ENCODE data around the gene SLC39A3. TPM values are rescaled to one million over a fixed set of nuclear protein-coding genes. Genes with fewer than 3 reads are reported as not detected.

SLC39A3 gene
- total RNA-seq, 1 experiment from 2014 or later = 39.1 TPM

GRCh38 chr19:2723747-2724146, 16.1 kb downstream of the SLC39A3 start:
- H3K27ac ChIP-seq (ENCODE audit: low read depth, low read length) = peak overlapping the region; percentile 53; the same call in 1 of the 2 replicates
- H3K4me3 ChIP-seq (replicated peaks in 1 of 2; ENCODE audit: low read depth in 1 of 2, low read length in 2 of 2) = no peak overlapping the region
- no TSS peak for BruUV-seq (replicated peaks)
- H4K20me1 ChIP-seq (ENCODE audit: insufficient read depth) = no peaks in the 10 kb centered on the region
- ChIA-PET RAD21 (ENCODE audit: low non-redundant PET in 1 of 2, low total read pairs in 2 of 2, uncharacterized antibody in 2 of 2, unreplicated experiment in 2 of 2) (no interaction called here), POLR2A (no interaction called here), CTCF (no interaction called here)
- TF ChIP-seq ATF3 (IDR thresholded peaks at IDR 0.05) (no peak), REST (IDR thresholded peaks at IDR 0.05; ENCODE audit: low read depth) (no peak), SP1 (IDR thresholded peaks at IDR 0.05; ENCODE audit: low read depth) (no peak), EZH2phosphoT487 (IDR thresholded peaks at IDR 0.05; ENCODE audit: borderline replicate concordance) (no peak), SIN3A (IDR thresholded peaks at IDR 0.05; ENCODE audit: low read depth) (no peak)
- peak overlapping the region; percentile 41 for H3K9ac ChIP-seq (ENCODE audit: low read length)
- intact Hi-C loops (cut with micrococcal nuclease) = no loop called here
- H3K9me3 ChIP-seq (ENCODE audit: control insufficient read depth in 1 of 2, insufficient read depth in 1 of 2, low read depth in 1 of 2, low read length in 2 of 2) = no peaks in the 10 kb centered on the region
- no peaks in the 10 kb centered on the region for H3K27me3 ChIP-seq (ENCODE audit: insufficient read depth, low read length)
- no peaks in the 10 kb centered on the region for H3K9me2 ChIP-seq (ENCODE audit: insufficient read depth)
- ATAC-seq = no peak
- peaks cover 11% of the 10 kb centered on the region; the same call in 1 of the 2 replicates for H3K79me2 ChIP-seq (ENCODE audit: insufficient read depth, low read length)
- peaks cover 21 to 41% of the 10 kb centered on the region in 2 experiments for H3K4me1 ChIP-seq (ENCODE audit: control insufficient read depth in 1 of 2, insufficient read depth in 2 of 2, low read length in 2 of 2)
- H2AFZ ChIP-seq (ENCODE audit: low read depth, low read length, poor library complexity, severe bottlenecking) = no peak overlapping the region
- peak overlapping the region; percentile 81 for H3K4me2 ChIP-seq (ENCODE audit: low read length)
- no peaks in the 10 kb centered on the region for H3K36me3 ChIP-seq (ENCODE audit: control insufficient read depth in 1 of 2, insufficient read depth in 2 of 2, low read length in 2 of 2)
- DNase-seq (ENCODE audit: low read depth, low spot score) = no peak

- ChIA-PET RAD21 (ENCODE audit: low non-redundant PET in 1 of 2, low total read pairs in 2 of 2, uncharacterized antibody in 2 of 2, unreplicated experiment in 2 of 2) (no interaction called here), POLR2A (interaction anchor here (0.9 kb wide), 2 partner anchors 16 to 338 kb away, joined by 3 to 4 read pairs; partner anchors contain the start of gene SLC39A3), CTCF (interaction anchor here (0.6 kb wide), 1 partner anchor 30 kb away, joined by 3 read pairs; no protein-coding TSS in a partner anchor)
- TF ChIP-seq ZFX (IDR thresholded peaks at IDR 0.05) (0 out of 2 replicates have a peak, but pooled peaks have one; percentile 2), SRF (IDR thresholded peaks at IDR 0.05; ENCODE audit: low read depth) (no peak)
- Histone ChIP-seq H3K4me2 (ENCODE audit: low read length) (peak overlapping the region; percentile 81), H3K36me3 (ENCODE audit: control insufficient read depth in 1 of 2, insufficient read depth in 2 of 2, low read length in 2 of 2) (no peaks in the 10 kb centered on the region), H3K27ac (ENCODE audit: low read depth, low read length) (peak overlapping the region; percentile 53; the same call in 1 of the 2 replicates), H3K79me2 (ENCODE audit: insufficient read depth, low read length) (peaks cover 11% of the 10 kb centered on the region; the same call in 1 of the 2 replicates), H3K9me3 (ENCODE audit: control insufficient read depth in 1 of 2, insufficient read depth in 1 of 2, low read depth in 1 of 2, low read length in 2 of 2) (no peaks in the 10 kb centered on the region), H3K4me1 (ENCODE audit: control insufficient read depth in 1 of 2, insufficient read depth in 2 of 2, low read length in 2 of 2) (peaks cover 21 to 41% of the 10 kb centered on the region in 2 experiments), H2AFZ (ENCODE audit: low read depth, low read length, poor library complexity, severe bottlenecking) (no peak overlapping the region), H3K4me3 (replicated peaks in 1 of 2; ENCODE audit: low read depth in 1 of 2, low read length in 2 of 2) (peak overlapping the region in 1 of 2 experiments; percentile 29; a peak in 1 of 4 replicates), H3K27me3 (ENCODE audit: insufficient read depth, low read length) (no peaks in the 10 kb centered on the region), H3K9ac (ENCODE audit: low read length) (peak overlapping the region; percentile 41), H4K20me1 (ENCODE audit: insufficient read depth) (no peaks in the 10 kb centered on the region), H3K9me2 (ENCODE audit: insufficient read depth) (no peaks in the 10 kb centered on the region)
- BruUV-seq (replicated peaks) = no TSS peak
- no peak for DNase-seq (ENCODE audit: low read depth, low spot score)
- no peak for ATAC-seq
- intact Hi-C loops (cut with micrococcal nuclease) = no loop called here
Observed at GRCh38 chr19:2723345-2723715, 16.5 kb downstream of the SLC39A3 start.

Data from HCT116 (cell line).